Nephron (organoid): ENCODE measurements around the gene SGCE.

Experiments
- H3K27ac Mint-ChIP-seq, 3 experiments: 2 replicates each; pipeline ENCODE4 v1.8.0; 2020; ENCODE audit warnings: mixed read lengths in 3 of 3, mild to moderate bottlenecking in 2 of 3, moderate library complexity in 1 of 3
- H3K27me3 Mint-ChIP-seq: 2 replicates; pipeline ENCODE4 v1.8.0; 2021; ENCODE audit warnings: low read depth, mild to moderate bottlenecking, moderate library complexity, mixed read lengths
- H3K36me3 Mint-ChIP-seq: 2 replicates; pipeline ENCODE4 v1.8.0; 2020; ENCODE audit warnings: low read depth, mixed read lengths
- H3K4me1 Mint-ChIP-seq: 2 replicates; pipeline ENCODE4 v1.8.0; 2020; ENCODE audit warnings: mixed read lengths
- H3K4me3 Mint-ChIP-seq, 3 experiments: 2 replicates each; pipeline ENCODE4 v1.8.0; 2020; ENCODE audit warnings: mild to moderate bottlenecking in 3 of 3, mixed read lengths in 3 of 3, moderate library complexity in 2 of 3
- H3K9me3 Mint-ChIP-seq: 2 replicates; pipeline ENCODE4 v1.8.0; 2020; ENCODE audit warnings: mixed read lengths
- CTCF ChIP-seq, 3 experiments: fragments of 200-600 bp; sonication (generic); IDR thresholded peaks; one replicate each; pipeline ENCODE4 v1.5.0; 2021; ENCODE audit warnings: antibody characterized with exemption in 3 of 3; ENCODE audit not compliant: unreplicated experiment in 3 of 3

The SGCE gene

GRCh38 chr7:94649450-94649849, 6.5 kb downstream of the SGCE start:
- peaks cover 38% of the 10 kb centered on the region for H3K4me1 Mint-ChIP-seq
- peaks cover 4% of the 10 kb centered on the region for H3K36me3 Mint-ChIP-seq
- peak overlapping the region in 2 of 3 experiments; percentile 42 to 65 for H3K4me3 Mint-ChIP-seq
- H3K9me3 Mint-ChIP-seq, result no peaks in the 10 kb centered on the region
- no peak for TF ChIP-seq CTCF (IDR thresholded peaks at IDR 0.05; ENCODE audit: unreplicated experiment in 3 of 3)
- peak overlapping the region in 2 of 3 experiments; percentile 65 to 76 for H3K27ac Mint-ChIP-seq
- peaks cover 5% of the 10 kb centered on the region for H3K27me3 Mint-ChIP-seq

- H3K9me3 Mint-ChIP-seq, result no peaks in the 10 kb centered on the region
- H3K27me3 Mint-ChIP-seq, result peaks cover 5% of the 10 kb centered on the region
- H3K4me3 Mint-ChIP-seq, result no peak overlapping the region
- H3K27ac Mint-ChIP-seq, result peak overlapping the region in 1 of 3 experiments; percentile 76
- H3K4me1 Mint-ChIP-seq, result peaks cover 38% of the 10 kb centered on the region
- peaks cover 9% of the 10 kb centered on the region for H3K36me3 Mint-ChIP-seq
- no peak for TF ChIP-seq CTCF (IDR thresholded peaks at IDR 0.05; ENCODE audit: unreplicated experiment in 3 of 3)
These were observed 7.2 kb downstream of the SGCE start for GRCh38 chr7:94648731-94649130.

- Mint-ChIP-seq H3K4me3 (no peak overlapping the region), H3K27ac (no peak overlapping the region), H3K4me1 (peaks cover 37% of the 10 kb centered on the region), H3K27me3 (peaks cover 5% of the 10 kb centered on the region), H3K36me3 (peaks cover 9% of the 10 kb centered on the region), H3K9me3 (no peaks in the 10 kb centered on the region)
- TF ChIP-seq CTCF (IDR thresholded peaks at IDR 0.05; ENCODE audit: unreplicated experiment in 3 of 3), result no peak
These were observed 8.6 kb downstream of the SGCE start for GRCh38 chr7:94647295-94647694.

- no peak for TF ChIP-seq CTCF (IDR thresholded peaks at IDR 0.05; ENCODE audit: unreplicated experiment in 3 of 3)
- Mint-ChIP-seq H3K4me1 (peaks cover 8% of the 10 kb centered on the region), H3K4me3 (no peak overlapping the region), H3K36me3 (peaks cover 14% of the 10 kb centered on the region), H3K27ac (no peak overlapping the region), H3K9me3 (no peaks in the 10 kb centered on the region), H3K27me3 (no peaks in the 10 kb centered on the region)
These were observed 12.0 kb downstream of the SGCE start for GRCh38 chr7:94643771-94644545.

GRCh38 chr7:94642838-94643653, 12.9 kb downstream of the SGCE start:
- H3K27me3 Mint-ChIP-seq, result no peaks in the 10 kb centered on the region
- no peaks in the 10 kb centered on the region for H3K9me3 Mint-ChIP-seq
- peaks cover 17% of the 10 kb centered on the region for H3K36me3 Mint-ChIP-seq
- no peak overlapping the region for H3K27ac Mint-ChIP-seq
- H3K4me1 Mint-ChIP-seq, result peaks cover 7% of the 10 kb centered on the region
- TF ChIP-seq CTCF (IDR thresholded peaks at IDR 0.05; ENCODE audit: unreplicated experiment in 3 of 3), result no peak
- no peak overlapping the region for H3K4me3 Mint-ChIP-seq
